DMS 273 treated with DMSO at 0.1 percent for 48 hours (cell line): ENCODE results near the gene DOCK8.

Experiments
- DNase-seq: peaks from one replicate; lab custom pipeline; 2025; lab: John Stamatoyannopoulos, UW

DOCK8 gene

DNA sequence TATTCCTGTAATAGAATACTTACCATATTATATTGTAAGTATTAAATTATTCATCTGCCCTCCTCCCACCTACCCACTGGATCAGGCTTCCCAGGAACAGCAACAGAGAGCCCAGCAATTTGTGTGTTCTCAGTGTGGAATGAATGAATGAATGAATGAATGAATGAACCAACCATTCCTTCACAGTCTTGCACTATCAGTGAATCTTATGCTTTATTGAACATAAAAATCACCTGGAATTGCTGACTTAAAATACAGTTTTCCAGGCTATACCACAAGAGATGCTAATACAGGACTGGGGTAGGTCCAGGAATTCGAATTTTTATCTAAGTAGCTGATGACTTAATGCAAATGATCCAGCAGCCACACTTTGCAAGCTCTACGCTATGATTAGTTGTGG is 51.6 kb downstream of the DOCK8 start:
- DNase-seq: no peak

DNA sequence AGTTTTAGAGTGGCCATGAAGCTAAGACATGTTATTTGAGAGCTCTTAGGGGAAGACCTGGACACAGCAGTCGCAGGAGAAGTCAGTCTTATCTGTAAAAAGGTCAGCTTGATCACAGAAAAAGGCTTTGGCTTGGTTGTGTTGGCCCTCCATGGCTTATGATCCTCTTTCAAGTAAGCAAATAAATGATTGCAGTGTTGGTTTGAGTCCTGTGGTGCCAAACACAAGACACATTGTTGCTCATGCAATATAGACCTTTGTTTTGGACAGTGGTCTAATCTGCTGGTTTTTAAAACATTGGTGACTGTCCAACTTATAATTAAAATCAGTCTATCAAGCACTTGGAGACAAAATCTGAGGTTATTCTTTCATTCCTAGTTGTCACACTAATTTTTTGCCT is 54.0 kb downstream of the DOCK8 start:
- DNase-seq: no peak

DNA sequence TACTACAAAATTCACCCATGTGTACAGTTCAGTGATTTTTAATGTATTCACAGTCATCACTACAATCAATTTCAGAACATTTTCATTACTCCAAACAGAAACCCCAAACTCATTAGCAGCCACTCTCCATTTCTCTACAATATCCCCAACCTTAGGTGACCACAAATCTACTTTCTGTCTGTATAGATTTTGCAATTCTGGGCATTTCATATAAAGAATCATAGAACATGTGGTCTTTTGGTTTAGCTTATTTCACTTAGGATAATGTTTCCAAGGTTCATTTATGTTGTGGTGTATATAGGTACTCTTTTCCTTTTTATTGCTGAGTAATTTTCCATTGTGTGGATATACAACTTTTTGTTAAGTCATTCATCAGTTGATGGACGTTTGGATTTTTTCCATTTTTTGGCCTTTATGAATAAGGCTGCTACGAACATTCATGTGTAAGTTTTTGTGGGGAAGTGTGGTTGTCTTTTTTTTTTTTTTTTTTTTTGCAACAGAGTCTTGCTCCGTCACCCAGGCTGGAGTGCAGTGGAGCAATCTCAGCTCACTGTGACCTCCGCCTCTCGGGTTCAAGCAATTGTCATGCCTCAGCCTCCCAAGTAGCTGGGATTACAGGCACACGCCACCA is 54.5 kb downstream of the DOCK8 start:
- DNase-seq: no peak

DNA sequence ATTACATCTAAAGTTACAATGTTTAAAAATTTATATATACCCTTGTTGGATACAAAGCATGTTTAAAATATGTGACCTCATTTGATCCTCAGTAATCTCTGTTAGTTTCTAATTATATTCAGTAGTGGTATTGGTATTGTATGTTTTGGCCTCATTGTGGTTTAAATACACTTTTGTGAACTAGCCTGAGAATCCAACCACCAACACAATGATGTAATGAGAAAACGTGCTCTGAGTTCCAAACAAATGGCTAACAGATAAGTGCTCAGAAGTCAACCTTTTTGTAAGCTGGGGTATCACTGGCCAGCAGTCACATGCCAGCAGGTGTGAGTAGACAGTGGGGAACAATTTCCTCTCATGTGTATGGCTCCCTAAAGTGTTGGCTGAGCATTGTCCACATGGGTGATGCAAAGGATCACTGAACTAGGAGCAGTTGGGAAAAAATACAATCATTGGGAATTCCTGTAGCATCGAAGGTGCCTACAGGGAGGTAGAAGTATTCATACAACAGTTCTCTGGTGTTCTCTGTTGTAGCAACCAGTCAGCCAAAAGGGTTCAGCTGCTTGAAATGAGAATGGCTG is 56.1 kb downstream of the DOCK8 start:
- no peak for DNase-seq

DNA sequence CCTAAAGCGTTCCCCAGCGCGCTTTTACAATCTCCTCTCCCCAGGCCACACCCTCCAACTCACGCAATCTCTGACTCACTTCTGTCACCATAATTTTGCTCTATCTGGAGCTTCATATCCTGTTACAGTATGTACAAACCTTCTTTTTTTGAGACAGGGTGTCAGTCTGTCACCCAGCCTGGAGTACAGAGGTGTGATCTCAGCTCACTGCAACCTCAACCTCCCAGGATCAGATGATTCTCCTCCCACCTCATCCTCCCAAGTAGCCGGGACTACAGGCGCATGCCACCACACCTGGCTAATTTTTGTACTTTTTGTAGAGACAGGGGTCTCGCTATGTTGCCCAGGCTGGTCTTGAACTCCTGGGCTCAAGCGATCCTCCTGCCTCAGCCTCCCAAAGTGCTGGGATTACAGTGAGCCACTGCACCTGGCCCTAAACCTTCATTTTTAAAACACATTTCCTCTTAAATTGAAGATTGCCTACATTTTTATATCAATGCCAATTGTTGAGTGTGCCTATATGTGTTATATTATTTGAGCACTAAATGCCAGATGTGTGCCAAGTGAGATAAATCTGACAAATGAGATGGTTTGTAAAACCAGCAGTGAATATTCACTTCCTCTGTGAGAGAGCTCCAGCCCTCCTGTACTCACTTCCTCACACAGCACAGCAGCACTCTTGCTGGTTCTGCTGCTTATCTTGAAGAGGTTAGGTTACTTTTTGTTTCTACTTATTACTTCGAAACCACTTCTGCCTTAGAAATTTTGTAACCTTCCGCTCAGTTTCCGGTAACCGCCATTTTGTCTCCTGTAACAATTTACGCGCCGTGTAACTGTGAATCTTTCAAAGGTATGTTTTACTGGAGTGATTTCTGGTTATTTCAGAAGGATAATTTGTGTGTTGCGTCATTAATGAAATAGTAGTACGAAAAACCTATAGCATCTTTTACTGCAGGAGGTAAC is 57.9 kb downstream of the DOCK8 start:
- DNase-seq: no peak

DNA sequence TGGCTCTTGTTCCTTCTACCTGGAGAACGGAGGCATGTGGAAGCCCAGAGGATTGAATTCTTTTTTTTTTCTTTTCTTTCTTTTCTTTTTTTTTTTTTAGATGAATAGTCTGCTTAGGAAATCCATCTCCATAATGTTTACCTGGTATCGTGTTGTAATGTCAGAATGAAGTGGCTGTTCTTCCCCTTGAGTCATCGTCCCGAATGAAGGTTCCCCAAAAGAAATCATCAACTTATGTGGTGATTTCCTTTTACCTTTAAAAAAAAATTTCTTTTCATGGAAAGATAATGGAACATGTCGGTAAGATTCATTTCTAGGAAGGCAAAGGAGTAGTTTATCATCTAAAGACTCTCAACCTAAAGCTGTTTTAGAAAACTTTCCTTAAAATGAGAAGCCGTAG is 59.7 kb downstream of the DOCK8 start:
- no peak for DNase-seq

DNA sequence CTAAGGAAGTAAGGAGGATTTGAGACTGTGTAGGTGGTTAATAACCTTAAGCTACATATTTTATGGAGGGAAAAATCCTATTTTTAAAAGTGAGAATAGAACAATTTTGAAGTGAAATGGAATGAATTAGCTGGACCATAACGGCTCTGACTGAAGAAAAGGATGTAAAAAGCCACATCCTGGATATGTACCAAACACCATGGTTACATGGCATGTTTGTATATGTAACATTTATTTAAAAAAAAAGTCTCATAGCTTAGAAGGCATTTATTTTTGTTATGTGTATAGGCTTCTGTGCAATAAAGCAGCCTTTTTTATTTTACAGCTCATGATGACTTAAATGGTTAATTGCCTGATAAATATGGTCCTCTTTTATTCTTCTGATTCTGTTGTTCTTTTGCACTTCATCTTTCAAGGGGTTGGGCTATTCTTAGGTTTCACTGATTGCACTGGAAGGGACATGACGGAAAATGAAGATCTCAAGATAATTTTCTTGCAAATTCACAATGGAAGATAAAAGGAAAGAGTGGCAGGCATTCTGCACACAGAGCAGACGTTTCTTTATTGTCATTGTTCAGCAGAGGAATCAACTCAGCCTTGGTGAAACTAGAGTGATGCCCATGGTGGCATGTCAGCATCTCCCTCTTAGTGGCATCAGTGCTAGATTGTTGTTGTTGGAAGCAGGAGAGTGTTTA is 63.1 kb downstream of the DOCK8 start:
- DNase-seq: no peak

DNA sequence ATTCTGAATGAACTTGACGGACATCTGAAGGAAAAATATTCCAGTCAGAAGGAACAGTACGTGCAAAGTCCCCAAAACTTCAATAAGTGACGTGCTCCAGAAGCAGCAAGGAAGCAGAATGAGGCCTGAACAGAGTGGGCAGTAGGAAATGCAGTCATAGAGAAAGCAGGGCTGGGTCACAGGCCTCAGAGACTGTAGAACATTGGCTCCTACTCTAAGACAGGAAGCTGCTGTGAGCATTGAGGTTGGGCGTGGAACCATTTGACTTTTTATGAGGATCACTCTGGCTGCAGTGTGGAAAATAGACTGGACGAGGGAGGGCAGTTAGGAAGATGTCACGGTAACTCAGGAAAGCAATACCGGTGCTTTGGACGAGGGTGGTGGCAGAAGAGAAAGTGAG is 64.0 kb downstream of the DOCK8 start:
- DNase-seq: no peak

DNA sequence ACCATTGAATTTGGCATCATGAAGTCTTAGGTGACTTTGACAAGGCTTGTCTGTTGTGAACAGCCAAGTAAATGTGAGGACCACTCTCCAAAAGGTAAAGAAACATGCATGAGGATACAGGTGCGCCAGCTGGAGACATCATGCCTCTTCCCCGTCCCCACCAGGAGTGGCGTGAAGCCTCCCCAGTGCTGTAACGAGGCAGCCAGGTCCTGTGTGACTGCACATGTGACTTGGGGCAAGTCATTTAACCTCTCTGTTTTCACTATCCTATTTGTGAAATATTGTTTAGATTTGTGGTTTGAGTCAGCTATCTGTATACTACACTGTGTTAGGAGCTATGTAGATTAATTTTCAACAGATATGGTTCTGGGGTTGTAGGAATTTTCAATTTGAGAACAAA is 65.0 kb downstream of the DOCK8 start:
- DNase-seq: no peak

DNA sequence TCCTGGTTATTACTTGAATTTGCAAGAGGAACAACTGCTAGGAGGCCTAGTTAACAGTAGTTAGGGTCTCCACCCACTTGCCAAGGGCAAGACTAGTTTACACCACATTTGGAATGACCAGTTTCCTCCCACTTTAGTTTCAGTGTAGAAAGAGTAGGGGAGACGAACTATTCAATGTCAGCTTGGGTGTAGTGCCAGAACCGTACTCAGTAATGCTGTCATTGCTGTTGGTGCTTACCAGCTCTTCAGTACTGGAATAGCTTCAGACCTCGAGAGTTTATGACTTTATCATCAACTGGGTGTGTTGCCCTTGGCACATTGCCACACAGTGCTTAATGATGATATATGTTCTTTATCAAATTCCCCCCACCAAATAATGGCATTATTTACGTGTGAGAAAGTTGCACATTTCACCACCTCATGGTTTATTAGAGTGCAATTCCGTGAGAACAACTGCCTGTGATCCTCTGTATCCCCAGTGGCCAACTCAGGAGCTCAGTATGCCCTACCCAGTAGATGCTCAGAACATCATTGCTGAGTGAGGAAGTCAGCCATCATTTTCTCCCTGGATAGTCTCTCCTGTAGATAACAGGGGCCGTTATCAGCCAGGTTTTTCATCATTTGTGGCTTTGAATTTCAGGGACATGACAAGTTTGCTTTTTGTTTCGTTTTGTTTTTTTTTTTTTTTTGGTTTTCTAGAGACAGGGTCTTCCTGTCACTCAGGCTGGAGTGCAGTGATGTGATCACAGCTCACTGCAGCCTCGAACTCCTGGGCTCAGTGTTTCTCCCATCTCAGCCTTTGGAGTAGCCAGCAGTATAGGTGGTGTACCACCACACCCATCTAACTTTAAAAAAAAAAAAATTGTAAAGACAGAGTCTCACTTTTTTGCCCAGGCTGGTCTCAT is 67.3 kb downstream of the DOCK8 start:
- no peak for DNase-seq

DNA sequence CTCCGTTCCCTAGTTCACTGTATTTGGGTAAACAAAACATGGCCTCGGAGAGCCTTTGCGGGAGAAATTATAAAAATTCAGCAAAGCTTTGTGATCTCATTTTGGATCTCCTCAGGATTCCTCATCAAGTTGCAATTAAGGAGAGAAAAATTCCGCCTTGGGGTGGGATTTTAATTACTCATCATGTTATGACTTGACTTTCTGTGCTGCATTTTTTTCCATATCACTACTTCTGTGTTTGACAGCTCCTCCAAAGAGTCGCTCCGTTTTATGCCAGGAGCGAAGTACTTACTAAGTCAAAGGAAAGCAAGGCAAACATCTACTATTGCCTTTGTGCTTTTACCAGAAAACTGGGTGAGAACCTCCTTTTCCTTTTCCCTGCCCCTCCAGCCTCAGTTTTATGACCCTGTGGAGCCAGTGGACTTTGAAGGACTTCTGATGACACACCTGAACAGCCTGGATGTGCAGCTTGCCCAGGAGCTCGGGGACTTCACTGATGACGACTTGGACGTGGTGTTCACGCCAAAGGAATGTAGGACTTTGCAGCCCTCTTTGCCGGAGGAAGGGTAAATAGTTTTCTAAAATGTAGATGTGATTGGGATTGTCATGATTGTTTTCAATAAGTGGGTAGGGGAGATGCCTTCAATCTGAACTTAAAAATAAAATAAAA is 71.5 kb downstream of the DOCK8 start:
- DNase-seq: no peak

DNA sequence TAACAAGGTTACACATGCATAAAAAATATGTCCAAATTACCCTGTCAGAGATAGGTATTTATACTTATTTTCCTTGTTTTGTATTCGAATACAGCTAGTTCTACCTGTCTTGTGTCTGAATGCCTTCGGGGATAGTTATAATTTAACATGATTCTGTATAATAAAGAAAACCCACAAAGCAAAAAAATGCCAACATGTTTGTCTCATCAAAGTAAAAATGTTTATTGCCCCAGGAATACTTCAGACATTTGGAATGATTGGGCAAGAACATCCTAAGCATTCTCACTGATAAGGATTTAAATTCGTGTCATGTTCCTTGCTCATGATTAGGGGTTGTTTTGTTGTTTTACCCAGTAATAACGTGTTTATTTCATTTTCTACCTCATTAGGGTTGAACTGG is 74.5 kb downstream of the DOCK8 start:
- DNase-seq: no peak

DNA sequence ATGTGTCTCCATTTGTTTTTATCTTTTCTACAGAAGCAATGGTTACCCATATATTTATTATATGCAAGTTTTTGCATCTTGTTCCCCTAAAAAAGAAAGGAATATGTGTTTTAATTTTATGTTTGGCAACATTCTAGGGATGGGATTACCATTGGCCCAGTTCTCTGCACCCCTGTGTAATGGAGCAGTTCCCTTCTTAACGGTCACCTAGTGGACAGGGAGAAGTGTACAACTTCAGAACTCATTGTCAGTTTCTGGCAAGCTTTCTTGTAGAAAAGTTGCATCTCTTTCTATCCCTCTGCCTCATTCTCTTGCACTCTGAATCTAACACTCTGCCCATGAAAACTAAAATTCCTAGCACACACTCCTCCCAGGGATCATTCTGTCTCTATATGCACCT is 78.2 kb downstream of the DOCK8 start:
- DNase-seq: no peak

DNA sequence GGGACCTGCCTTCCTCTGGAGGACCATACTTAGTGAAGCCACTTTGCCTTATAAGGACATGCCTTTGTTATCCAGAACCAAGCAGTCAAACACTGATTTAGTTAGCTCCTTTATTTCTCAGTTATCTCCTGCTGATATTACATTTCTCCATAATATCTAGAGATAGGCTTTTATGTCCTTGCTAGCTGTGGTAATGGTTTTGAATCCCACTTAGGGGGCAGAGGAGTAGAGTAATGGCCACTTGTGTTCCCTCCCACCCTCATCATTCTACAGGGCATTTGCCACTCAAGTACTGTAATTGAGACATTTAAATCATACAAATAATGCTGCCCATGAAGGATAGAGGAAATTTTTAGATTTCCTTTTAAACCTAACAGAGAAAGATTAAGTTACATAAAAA is 80.9 kb downstream of the DOCK8 start:
- no peak for DNase-seq

DNA sequence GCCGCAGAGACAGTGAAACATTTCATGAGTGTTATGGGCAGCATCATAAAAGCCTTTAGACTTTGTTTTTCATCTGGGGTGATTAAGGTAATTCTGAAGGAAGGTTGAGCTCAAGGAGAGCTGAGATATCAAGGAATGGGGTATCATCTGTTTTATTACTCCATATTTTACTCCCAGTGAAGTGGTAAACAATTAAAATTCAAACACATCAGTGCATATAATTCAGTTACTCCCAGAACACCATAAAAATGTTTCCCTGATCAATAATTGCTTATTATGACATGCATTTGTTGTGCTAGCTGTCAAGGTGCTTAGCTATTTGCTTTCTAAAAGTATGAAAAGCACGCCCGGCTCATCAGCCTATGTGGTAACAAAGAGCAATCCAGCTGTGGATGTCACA is 81.7 kb downstream of the DOCK8 start:
- DNase-seq: no peak

DNA sequence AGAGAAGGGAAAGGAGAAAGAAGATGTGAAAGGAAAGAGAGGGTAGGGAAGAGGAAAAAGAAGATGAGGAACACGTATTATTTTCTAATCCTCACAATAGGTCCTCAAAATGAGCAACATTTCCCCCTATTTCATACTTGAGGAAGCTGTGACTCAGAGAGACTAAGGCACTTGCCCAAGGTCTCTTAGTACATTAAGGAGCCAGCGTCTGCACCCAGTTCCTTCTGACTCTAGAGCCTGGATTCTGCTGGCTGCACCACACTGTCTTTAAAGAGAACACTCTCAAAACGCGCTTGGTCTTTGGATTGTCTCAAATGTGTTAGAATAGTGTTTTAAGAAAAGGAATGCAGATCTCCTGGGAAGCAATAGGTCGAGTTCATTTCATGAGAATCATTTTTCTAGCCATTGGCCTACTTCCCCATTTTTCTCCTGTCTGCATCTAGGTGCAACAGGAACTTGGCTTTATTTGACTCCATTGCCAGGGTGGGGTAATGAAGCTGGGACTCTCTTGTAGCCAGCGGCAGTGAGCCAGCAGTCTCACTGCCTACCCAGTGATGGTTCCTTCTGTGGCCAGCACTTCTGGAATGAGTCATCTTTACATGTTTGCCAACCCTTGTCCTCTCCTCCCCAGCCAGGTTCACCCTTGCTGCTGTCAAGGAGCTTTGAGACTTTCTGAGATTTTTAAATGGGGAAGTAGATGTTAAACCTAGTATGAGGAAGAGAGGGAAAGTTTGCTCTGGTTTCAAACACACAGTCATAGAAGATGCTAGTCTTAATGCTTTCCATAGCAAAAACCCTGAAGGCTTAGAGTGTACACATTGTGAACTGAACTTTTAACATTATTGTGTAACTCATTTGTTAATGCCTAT is 82.7 kb downstream of the DOCK8 start:
- no peak for DNase-seq

DNA sequence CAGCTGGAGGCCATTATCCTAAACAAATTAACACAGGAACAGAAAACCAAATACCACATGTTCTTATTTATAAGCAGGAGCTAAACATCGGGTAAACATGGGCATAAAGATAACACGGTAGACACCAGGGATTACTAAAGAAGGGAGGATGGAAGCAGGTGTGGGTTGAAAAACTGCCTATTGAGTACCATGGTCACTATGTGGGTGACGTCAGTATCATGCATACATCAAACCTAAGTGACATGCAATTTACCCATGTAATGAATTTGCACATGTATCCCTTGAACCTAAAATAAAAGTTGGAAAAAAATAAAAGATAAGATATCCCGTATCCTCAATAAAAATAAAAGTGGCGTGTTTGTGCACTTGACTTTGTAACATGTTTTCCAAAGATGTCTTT is 88.8 kb downstream of the DOCK8 start:
- no peak for DNase-seq

DNA sequence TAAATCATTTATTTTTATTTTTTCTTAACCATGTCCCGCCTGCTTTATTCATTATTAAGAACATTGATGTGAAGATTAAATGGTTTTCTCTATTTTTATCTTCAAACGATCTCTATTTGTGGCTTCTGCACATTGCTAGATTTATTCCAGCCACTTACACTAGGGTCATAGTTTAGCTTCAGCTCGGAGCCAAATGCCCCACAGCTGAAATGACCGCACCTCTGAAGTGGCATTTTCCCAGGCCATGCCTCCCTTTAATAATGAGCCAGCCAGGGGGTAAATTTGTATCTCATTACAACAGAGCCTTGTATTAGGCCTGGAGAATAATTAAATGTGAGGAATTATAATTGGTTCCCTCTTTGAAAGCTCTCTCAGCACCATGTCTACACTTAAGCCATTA is 89.4 kb downstream of the DOCK8 start:
- DNase-seq: no peak

DNA sequence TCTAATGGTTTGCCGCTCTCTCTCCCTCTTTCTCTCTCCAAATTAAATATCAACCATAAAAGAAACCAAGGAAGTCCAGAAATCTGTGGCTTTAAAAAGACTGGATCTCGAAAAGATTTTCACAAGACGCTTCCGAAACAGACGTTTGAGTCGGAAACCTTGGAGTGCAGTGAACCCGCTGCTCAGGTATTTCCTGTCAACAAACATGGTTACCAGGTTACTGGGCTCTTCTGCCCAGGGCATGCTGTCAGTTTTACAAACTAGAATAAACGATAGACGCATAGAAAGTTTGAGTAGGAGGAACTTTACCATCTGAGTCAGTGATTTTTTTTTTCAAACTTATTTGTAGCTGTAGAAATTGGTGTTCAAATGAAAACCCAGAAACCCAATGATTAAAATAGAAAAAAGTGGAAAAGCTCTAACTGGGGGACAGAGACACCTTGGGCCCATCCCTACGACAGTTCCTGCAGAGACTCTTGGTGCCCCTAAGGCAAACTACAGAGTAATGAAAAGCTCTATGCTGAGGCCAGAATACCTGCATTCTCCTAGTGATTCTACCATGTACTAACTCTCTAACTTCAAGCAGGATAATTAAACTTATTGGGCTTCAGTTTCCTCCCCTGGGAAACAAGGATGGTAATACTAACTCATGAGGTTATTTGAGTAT is 90.0 kb downstream of the DOCK8 start:
- no peak for DNase-seq
